Nephron progenitor cell (in vitro differentiated cells): Measurements from ENCODE around the gene CA10.

Experiments
- DNase-seq: peaks from one replicate; pipeline ENCODE4 v3.0.0; 2021
- H3K27ac Mint-ChIP-seq: 2 replicates; pipeline ENCODE4 v1.8.0; 2021; ENCODE audit warnings: mild to moderate bottlenecking, moderate library complexity, mixed read lengths
- H3K27me3 Mint-ChIP-seq: 2 replicates; pipeline ENCODE4 v1.8.0; 2021; ENCODE audit warnings: mild to moderate bottlenecking, low read depth, mixed read lengths; ENCODE audit not compliant: poor library complexity
- H3K36me3 Mint-ChIP-seq: 2 replicates; pipeline ENCODE4 v1.8.0; 2021; ENCODE audit warnings: low read depth, mixed read lengths
- H3K4me1 Mint-ChIP-seq: 2 replicates; pipeline ENCODE4 v1.8.0; 2021; ENCODE audit warnings: mixed read lengths
- H3K4me3 Mint-ChIP-seq: 2 replicates; pipeline ENCODE4 v1.8.0; 2021; ENCODE audit warnings: mild to moderate bottlenecking, moderate library complexity, mixed read lengths
- H3K9me3 Mint-ChIP-seq: 2 replicates; pipeline ENCODE4 v1.8.0; 2021; ENCODE audit warnings: mild to moderate bottlenecking, moderate library complexity, mixed read lengths
- CTCF ChIP-seq: fragments of 200-600 bp; sonication (generic); IDR thresholded peaks from 2 replicates; pipeline ENCODE4 v1.5.0; 2021; ENCODE audit warnings: antibody characterized with exemption

Gene CA10

GRCh38 chr17:51841669-51842068, 316.8 kb downstream of the CA10 start:
- H3K27me3 Mint-ChIP-seq = no peaks in the 10 kb centered on the region
- no peak for TF ChIP-seq CTCF
- H3K36me3 Mint-ChIP-seq = no peaks in the 10 kb centered on the region
- no peaks in the 10 kb centered on the region for H3K4me1 Mint-ChIP-seq
- no peak overlapping the region for H3K4me3 Mint-ChIP-seq
- no peak overlapping the region for H3K27ac Mint-ChIP-seq
- no peak for DNase-seq
- H3K9me3 Mint-ChIP-seq = no peaks in the 10 kb centered on the region

- TF ChIP-seq CTCF = no peak
- DNase-seq = no peak
- Mint-ChIP-seq H3K9me3 (no peaks in the 10 kb centered on the region), H3K27ac (no peak overlapping the region), H3K4me3 (no peak overlapping the region), H3K4me1 (no peaks in the 10 kb centered on the region), H3K27me3 (no peaks in the 10 kb centered on the region), H3K36me3 (no peaks in the 10 kb centered on the region)
These were observed 317.8 kb downstream of the CA10 start for GRCh38 chr17:51840688-51841087.

DNA sequence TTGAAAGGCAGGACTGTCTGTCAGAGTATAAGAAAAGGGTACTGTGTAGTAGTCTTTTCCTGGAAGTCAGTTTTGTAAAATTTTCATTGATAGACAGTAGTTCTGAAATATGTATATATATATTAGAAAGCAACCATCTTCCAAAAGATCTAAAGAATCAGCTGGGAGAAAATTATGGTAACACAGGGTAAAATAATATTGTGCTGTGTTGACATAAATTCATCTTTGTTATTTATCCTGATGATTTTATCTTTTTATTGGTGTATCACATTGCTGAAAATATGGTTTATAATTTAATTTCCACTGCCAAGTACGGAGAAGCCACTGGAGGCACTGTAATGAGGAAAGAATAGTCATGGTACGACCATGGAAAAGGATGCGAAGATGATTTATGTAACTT, 324.9 kb downstream of the CA10 start:
- Mint-ChIP-seq H3K27ac (no peak overlapping the region), H3K27me3 (peaks cover 7% of the 10 kb centered on the region), H3K9me3 (no peaks in the 10 kb centered on the region), H3K4me3 (no peak overlapping the region), H3K36me3 (no peaks in the 10 kb centered on the region), H3K4me1 (no peaks in the 10 kb centered on the region)
- TF ChIP-seq CTCF = no peak
- DNase-seq = no peak

- Mint-ChIP-seq H3K4me1 (no peaks in the 10 kb centered on the region), H3K4me3 (no peak overlapping the region), H3K27ac (no peak overlapping the region), H3K27me3 (peaks cover 7% of the 10 kb centered on the region), H3K36me3 (no peaks in the 10 kb centered on the region), H3K9me3 (no peaks in the 10 kb centered on the region)
- no peak for TF ChIP-seq CTCF
- DNase-seq = no peak
These were observed 325.5 kb downstream of the CA10 start for GRCh38 chr17:51833045-51833444.

DNA sequence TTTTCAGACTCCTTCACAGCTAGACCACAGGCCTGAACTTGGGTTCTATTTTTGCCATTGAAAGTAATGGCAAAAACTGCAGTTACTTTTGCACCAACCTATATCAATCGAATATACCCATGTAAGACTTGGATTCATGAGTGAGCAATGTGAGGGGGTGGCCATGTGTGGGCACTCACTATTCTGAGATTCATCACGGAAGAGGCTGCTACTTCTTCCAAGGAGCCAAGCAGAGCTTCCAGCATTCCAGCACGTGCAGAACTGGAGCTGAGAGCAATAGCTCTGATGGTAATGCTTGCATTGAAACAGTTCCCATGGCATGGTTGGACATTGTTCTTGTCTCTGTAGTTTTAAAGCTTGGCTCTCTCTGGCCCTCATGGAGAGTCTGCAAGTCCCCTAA, 327.6 kb downstream of the CA10 start:
- H3K9me3 Mint-ChIP-seq = no peaks in the 10 kb centered on the region
- DNase-seq = no peak
- H3K27ac Mint-ChIP-seq = no peak overlapping the region
- H3K4me1 Mint-ChIP-seq = no peaks in the 10 kb centered on the region
- peaks cover 7% of the 10 kb centered on the region for H3K27me3 Mint-ChIP-seq
- no peak overlapping the region for H3K4me3 Mint-ChIP-seq
- no peaks in the 10 kb centered on the region for H3K36me3 Mint-ChIP-seq
- TF ChIP-seq CTCF = no peak

DNA sequence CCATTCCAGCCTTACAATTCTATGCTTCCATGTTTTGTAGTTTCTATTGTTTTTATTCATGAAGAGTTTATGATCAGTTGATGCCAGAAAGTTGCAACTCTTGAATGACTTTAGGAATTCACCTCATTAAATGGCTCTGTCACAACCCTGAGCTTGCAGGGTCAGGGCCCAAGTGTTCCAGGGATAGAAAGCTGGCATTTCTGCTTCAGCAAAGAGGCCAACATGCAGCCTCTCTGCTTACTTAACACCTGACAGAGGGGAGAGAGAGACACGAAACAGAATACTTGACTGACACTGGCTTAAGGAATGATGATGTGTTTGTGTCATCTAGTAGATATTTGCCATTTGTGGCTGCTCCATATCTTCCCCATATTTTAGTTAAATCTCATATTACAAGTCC, 328.1 kb downstream of the CA10 start:
- no peak for DNase-seq
- H3K9me3 Mint-ChIP-seq = no peaks in the 10 kb centered on the region
- no peak overlapping the region for H3K27ac Mint-ChIP-seq
- TF ChIP-seq CTCF = no peak
- no peak overlapping the region for H3K4me3 Mint-ChIP-seq
- H3K36me3 Mint-ChIP-seq = no peaks in the 10 kb centered on the region
- H3K27me3 Mint-ChIP-seq = peaks cover 7% of the 10 kb centered on the region
- H3K4me1 Mint-ChIP-seq = no peaks in the 10 kb centered on the region
